ENCODE data around the gene REEP1.

DNA sequence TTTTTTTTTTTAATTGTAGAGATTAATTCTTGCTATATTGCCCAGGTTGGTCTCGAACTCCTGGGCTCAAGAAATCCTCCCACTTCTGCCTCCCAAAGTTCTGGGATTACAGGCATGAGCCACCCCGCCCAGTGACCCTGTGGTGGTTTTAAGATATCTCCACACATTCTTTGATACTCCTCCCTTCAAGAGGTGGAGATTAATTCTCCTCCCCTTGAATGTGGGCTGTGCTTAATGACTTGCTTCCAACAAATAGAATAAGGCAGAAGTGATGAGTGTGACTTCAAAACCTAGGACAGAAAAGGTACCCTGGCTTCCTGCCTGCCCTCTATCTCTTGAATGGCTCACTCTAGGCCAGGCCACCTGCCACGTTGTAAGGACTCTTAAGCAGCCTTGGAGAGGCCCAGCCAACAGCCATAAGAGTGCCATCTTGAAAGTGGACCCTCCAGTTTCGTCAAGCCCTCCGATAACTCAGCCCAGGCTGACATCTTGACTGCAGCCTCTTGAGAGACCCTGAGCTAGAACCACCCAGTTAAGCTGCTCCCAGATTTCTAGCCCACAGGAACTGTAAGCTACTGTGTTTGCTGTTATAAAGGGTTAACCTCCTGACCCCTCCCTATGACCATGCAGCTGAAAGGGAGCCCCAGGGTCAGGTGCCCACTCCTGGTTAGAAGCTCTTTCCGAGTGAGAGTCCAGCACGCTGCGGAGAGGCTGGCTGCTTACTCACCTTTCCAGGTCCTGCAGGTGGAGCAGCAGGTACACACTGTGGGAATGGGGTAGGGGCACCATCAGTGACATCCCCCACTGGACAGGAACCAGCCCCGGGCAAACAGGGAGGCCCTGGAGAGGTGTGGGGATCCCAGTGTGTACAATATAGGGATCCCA is 110.5 kb downstream of the REEP1 start:
- TF ChIP-seq, protein P1, sequence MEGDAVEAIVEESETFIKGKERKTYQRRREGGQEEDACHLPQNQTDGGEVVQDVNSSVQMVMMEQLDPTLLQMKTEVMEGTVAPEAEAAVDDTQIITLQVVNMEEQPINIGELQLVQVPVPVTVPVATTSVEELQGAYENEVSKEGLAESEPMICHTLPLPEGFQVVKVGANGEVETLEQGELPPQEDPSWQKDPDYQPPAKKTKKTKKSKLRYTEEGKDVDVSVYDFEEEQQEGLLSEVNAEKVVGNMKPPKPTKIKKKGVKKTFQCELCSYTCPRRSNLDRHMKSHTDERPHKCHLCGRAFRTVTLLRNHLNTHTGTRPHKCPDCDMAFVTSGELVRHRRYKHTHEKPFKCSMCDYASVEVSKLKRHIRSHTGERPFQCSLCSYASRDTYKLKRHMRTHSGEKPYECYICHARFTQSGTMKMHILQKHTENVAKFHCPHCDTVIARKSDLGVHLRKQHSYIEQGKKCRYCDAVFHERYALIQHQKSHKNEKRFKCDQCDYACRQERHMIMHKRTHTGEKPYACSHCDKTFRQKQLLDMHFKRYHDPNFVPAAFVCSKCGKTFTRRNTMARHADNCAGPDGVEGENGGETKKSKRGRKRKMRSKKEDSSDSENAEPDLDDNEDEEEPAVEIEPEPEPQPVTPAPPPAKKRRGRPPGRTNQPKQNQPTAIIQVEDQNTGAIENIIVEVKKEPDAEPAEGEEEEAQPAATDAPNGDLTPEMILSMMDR (IDR thresholded peaks at IDR 0.05): no peak
- no peak for TF ChIP-seq EZH2 (IDR thresholded peaks at IDR 0.05; ENCODE audit: borderline replicate concordance, insufficient read depth, low read depth, low read length, poor library complexity, severe bottlenecking)

All from B cell (primary cell).